Spleen (tissue), 7 donors: ENCODE measurements around the gene GMDS.

ENCODE experiments used
- CTCF ChIP-seq, 11 experiments: fragments of 200-600 bp in 7 of 11; fragments of 450-650 bp in 4 of 11; sonication (generic) in 4 of 11; IDR thresholded peaks in 8 of 11; conservative IDR thresholded peaks in 3 of 11; 1 replicate in 7 of 11; 2 replicates in 4 of 11; pipeline versions ENCODE4 v1.4.0 to v1.8.0; 2016 to 2021; ENCODE audit warnings: antibody characterized with exemption in 11 of 11, inconsistent platforms in 4 of 11, mild to moderate bottlenecking in 1 of 11
- POLR2A ChIP-seq, 3 donors: fragments of 450-650 bp; IDR thresholded peaks; one replicate each; pipeline ENCODE4 v1.5.1; 2017; ENCODE audit warnings: antibody characterized with exemption in 3 of 3, mild to moderate bottlenecking in 1 of 3
- POLR2AphosphoS5 ChIP-seq, 3 donors: sonication (generic); formaldehyde crosslinking; IDR thresholded peaks; one replicate each; pipeline ENCODE4 v1.5.1; 2017; ENCODE audit warnings: antibody characterized with exemption in 3 of 3
- donor health status: DM: no; HTN: no; CAD: no; lungs with moderate emphysema.
- donor health status: DM: no; HTN: no; CAD: no.
- donor health status: DM: no; HTN: no; CAD: no.

DNA sequence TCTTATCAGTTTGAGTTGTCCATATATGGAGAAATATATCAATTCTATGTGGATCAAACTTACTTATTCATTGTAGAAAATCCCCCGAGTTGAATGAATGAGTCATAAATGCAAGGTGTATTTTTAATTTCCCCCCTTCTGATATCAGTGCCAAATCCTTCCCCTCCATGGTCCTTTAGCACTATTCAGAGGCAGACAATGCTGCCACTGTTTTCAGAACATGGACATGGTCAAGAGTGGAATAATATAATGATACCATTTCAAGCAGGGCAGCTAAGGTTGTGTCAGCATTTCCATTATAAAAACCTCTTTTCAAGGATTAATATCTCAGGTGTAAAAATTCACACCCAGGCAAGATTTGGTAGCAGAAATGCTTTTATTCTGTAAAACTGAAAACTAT lies 391.6 kb downstream of the GMDS start:
- no peak for TF ChIP-seq CTCF (IDR thresholded peaks at IDR 0.05 in 8 of 11, conservative IDR thresholded peaks at IDR 0.05 in 3 of 11)
- no peak for TF ChIP-seq POLR2AphosphoS5 (IDR thresholded peaks at IDR 0.05)
- no peak for TF ChIP-seq POLR2A (IDR thresholded peaks at IDR 0.05)
